ENCODE data around the gene NUSAP1. TPM values are rescaled to one million over a fixed set of nuclear protein-coding genes. Genes with fewer than 3 reads are reported as not detected.

The NUSAP1 gene
- total and polyA plus RNA-seq, 4 donors, result 4.6 to 149 (median 8.3) TPM

DNA sequence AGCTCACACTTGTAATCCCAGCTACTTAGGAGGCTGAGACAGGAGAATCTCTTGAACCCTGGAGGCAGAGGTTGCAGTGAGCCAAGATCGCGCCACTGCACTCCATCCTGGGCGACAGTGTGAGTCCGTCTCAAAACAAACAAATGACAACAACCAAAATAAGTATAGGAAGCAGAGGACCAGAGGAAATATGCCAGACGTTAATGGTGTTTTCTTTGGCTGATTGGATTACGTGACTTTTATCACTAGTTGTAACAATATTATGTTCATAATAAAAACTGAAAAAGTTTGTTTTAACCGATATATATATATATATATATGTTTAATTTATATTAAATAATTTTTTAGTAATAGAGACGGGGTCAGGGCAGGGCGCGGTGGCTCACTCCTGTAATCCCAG lies 21.7 kb downstream of the NUSAP1 start:
- TF ChIP-seq GABPA (IDR thresholded peaks at IDR 0.05 in 1 of 2, conservative IDR thresholded peaks at IDR 0.05 in 1 of 2), result no peak
- no peak for TF ChIP-seq YY1 (IDR thresholded peaks at IDR 0.05)
- no peak for TF ChIP-seq HNF4G (IDR thresholded peaks at IDR 0.05)
- TF ChIP-seq RAD21 (IDR thresholded peaks at IDR 0.05), result no peak
- no peak for TF ChIP-seq RXRA (IDR thresholded peaks at IDR 0.05)
- no peak for TF ChIP-seq ZBTB33 (IDR thresholded peaks at IDR 0.05)
- TF ChIP-seq JUND (IDR thresholded peaks at IDR 0.05), result no peak
- no peak for TF ChIP-seq ATF3 (IDR thresholded peaks at IDR 0.05)
- TF ChIP-seq TAF1 (conservative IDR thresholded peaks at IDR 0.05), result no peak
- TF ChIP-seq EGR1 (IDR thresholded peaks at IDR 0.05; ENCODE audit: low read depth in 2 of 2), result no peak
- TF ChIP-seq FOXA2 (IDR thresholded peaks at IDR 0.05), result no peak
- TF ChIP-seq HNF4A (conservative IDR thresholded peaks at IDR 0.05), result no peak
- WGBS, result 96% methylated on average over 10 of the region's 10 CpGs
- no peaks in the 10 kb centered on the region for H3K9me3 ChIP-seq (ENCODE audit: control insufficient read depth in 4 of 4, low read length in 3 of 4)
- H3K36me3 ChIP-seq (ENCODE audit: control insufficient read depth in 4 of 4, insufficient read depth in 3 of 4, low read depth in 1 of 4, low read length in 3 of 4), result peaks cover 0 to 5% (median 0%) of the 10 kb centered on the region in 4 donors
- H3K4me3 ChIP-seq (ENCODE audit: low read depth in 1 of 3, low read length in 3 of 3), result no peak overlapping the region
- H3K9ac ChIP-seq (ENCODE audit: low read depth in 1 of 2, low read length in 2 of 2), result no peak overlapping the region
- no peak for DNase-seq (ENCODE audit: low spot score)
- no peaks in the 10 kb centered on the region for H3K27me3 ChIP-seq (ENCODE audit: control insufficient read depth in 4 of 4, insufficient read depth in 4 of 4, low read length in 3 of 4)
- H3K4me1 ChIP-seq (ENCODE audit: control insufficient read depth in 4 of 4, insufficient read depth in 4 of 4, low read length in 3 of 4), result no peaks in the 10 kb centered on the region
- H3K27ac ChIP-seq (ENCODE audit: low read depth in 1 of 2, low read length in 2 of 2), result no peak overlapping the region

DNA sequence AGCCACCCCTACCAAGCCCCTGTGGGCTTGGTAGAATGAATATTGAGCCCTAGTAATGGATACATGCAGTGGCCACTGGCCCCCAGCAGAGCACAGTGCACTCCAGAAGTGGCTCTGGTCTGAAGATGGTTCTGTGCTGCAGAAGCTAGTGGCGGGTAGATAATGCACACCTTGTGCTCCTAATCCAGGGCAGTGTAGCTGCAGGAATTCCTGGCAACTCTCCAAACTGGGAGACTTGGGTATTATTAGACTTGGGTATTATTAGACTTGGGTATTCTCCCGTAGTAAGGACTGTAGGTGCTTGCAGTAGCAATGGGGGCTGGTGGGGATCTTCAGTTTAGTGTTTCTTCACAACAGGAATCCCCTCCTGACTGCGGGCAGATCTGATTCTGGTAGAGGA lies 34.7 kb downstream of the NUSAP1 start:
- DNase-seq (ENCODE audit: low spot score), result no peak
- Histone ChIP-seq H3K9ac (ENCODE audit: low read depth in 1 of 2, low read length in 2 of 2) (no peak overlapping the region), H3K4me3 (ENCODE audit: low read depth in 1 of 3, low read length in 3 of 3) (no peak overlapping the region), H3K27me3 (ENCODE audit: control insufficient read depth in 4 of 4, insufficient read depth in 4 of 4, low read length in 3 of 4) (no peaks in the 10 kb centered on the region), H3K9me3 (ENCODE audit: control insufficient read depth in 4 of 4, low read length in 3 of 4) (no peaks in the 10 kb centered on the region), H3K4me1 (ENCODE audit: control insufficient read depth in 4 of 4, insufficient read depth in 4 of 4, low read length in 3 of 4) (no peaks in the 10 kb centered on the region), H3K27ac (ENCODE audit: low read depth in 1 of 2, low read length in 2 of 2) (no peak overlapping the region), H3K36me3 (ENCODE audit: control insufficient read depth in 4 of 4, insufficient read depth in 3 of 4, low read depth in 1 of 4, low read length in 3 of 4) (peaks cover 0 to 4% (median 1%) of the 10 kb centered on the region in 4 donors)
- WGBS, result 98% methylated on average over 3 of the region's 3 CpGs
- TF ChIP-seq JUND (IDR thresholded peaks at IDR 0.05) (no peak), ATF3 (IDR thresholded peaks at IDR 0.05) (no peak), HNF4G (IDR thresholded peaks at IDR 0.05) (no peak), ZBTB33 (IDR thresholded peaks at IDR 0.05) (no peak), GABPA (IDR thresholded peaks at IDR 0.05 in 1 of 2, conservative IDR thresholded peaks at IDR 0.05 in 1 of 2) (no peak), TAF1 (conservative IDR thresholded peaks at IDR 0.05) (no peak), FOXA1 (IDR thresholded peaks at IDR 0.05) (no peak), NR2F2 (IDR thresholded peaks at IDR 0.05) (no peak), CTCF (IDR thresholded peaks at IDR 0.05; ENCODE audit: low read depth, low read length, missing input control) (no peak), SP1 (IDR thresholded peaks at IDR 0.05) (no peak)
- TF ChIP-seq, protein P1, sequence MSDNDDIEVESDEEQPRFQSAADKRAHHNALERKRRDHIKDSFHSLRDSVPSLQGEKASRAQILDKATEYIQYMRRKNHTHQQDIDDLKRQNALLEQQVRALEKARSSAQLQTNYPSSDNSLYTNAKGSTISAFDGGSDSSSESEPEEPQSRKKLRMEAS (IDR thresholded peaks at IDR 0.05), result no peak

Measured in liver (tissue), 9 donors.